CD4-positive, CD25-positive, alpha-beta regulatory T cell (primary cell): ENCODE results near the gene QSOX1. TPM values are rescaled to one million over a fixed set of nuclear protein-coding genes. Genes with fewer than 3 reads are reported as not detected.

Experiments
- ATAC-seq, 2 donors: fragments of 150-1000 bp; cut with Tn5 transposase; one replicate each; pipeline ENCODE4 v1.10.0; 2021; ENCODE audit warnings: low read depth in 2 of 2, moderate number of reproducible peaks in 2 of 2, moderate library complexity in 1 of 2
- DNase-seq, 3 donors: peaks; one replicate each; pipeline versions ENCODE4 v3.0.0 to v3.0.0-alpha.2; 2012 to 2022; ENCODE audit warnings: mixed read lengths in 1 of 3
- H3K27ac ChIP-seq: one replicate; pipeline ENCODE4 v1.7.0; 2013; ENCODE audit warnings: mild to moderate bottlenecking, low read length; ENCODE audit not compliant: insufficient read depth, poor library complexity, severe bottlenecking
- H3K27me3 ChIP-seq: one replicate; pipeline ENCODE4 v1.7.0; 2013; ENCODE audit warnings: low read length; ENCODE audit not compliant: control insufficient read depth, insufficient read depth
- H3K36me3 ChIP-seq: one replicate; pipeline ENCODE4 v1.7.0; 2013; ENCODE audit warnings: mild to moderate bottlenecking, low read length, moderate library complexity; ENCODE audit not compliant: control insufficient read depth, insufficient read depth
- H3K4me1 ChIP-seq: 2 replicates; pipeline ENCODE4 v1.7.0; 2013; ENCODE audit warnings: mild to moderate bottlenecking, low read length; ENCODE audit not compliant: insufficient read depth, control insufficient read depth, poor library complexity, severe bottlenecking
- H3K4me3 ChIP-seq: one replicate; pipeline ENCODE4 v1.7.0; 2013; ENCODE audit warnings: low read depth, mild to moderate bottlenecking, low read length, moderate library complexity
- H3K9me3 ChIP-seq, 2 experiments: 1 replicate in 1 of 2; 2 replicates in 1 of 2; pipeline ENCODE4 v1.7.0; 2013; ENCODE audit warnings: low read length in 2 of 2, mild to moderate bottlenecking in 1 of 2, moderate library complexity in 1 of 2; ENCODE audit not compliant: control insufficient read depth in 2 of 2
- H3K27ac Mint-ChIP-seq, 3 donors: one replicate each; pipeline ENCODE4 v1.8.0; 2020 to 2022; ENCODE audit warnings: mild to moderate bottlenecking in 3 of 3, mixed read lengths in 3 of 3, moderate library complexity in 2 of 3
- H3K27me3 Mint-ChIP-seq: one replicate; pipeline ENCODE4 v1.8.0; 2022; ENCODE audit warnings: mild to moderate bottlenecking, mixed read lengths
- H3K36me3 Mint-ChIP-seq: one replicate; pipeline ENCODE4 v1.8.0; 2020; ENCODE audit warnings: mixed read lengths
- H3K4me1 Mint-ChIP-seq, 4 donors: one replicate each; pipeline ENCODE4 v1.8.0; 2020 to 2022; ENCODE audit warnings: mixed read lengths in 4 of 4, mild to moderate bottlenecking in 1 of 4
- H3K4me3 Mint-ChIP-seq, 4 donors: one replicate each; pipeline ENCODE4 v1.8.0; 2020 to 2022; ENCODE audit warnings: mild to moderate bottlenecking in 4 of 4, mixed read lengths in 4 of 4, moderate library complexity in 3 of 4
- H3K9me3 Mint-ChIP-seq, 7 donors: one replicate each; pipeline ENCODE4 v1.8.0; 2020 to 2022; ENCODE audit warnings: mixed read lengths in 7 of 7, mild to moderate bottlenecking in 3 of 7, moderate library complexity in 2 of 7
- polyA plus RNA-seq, 4 donors: library from polyadenylated mRNA; unstranded; fragments of 300-500 nt; fragmentation: Illumina TruSeq; gene quantifications; one replicate each; pipeline ENCODE4 v1.2.3, GENCODE V29; 2021
- total RNA-seq: library from RNA; stranded (reverse); gene quantifications from one replicate; pipeline ENCODE4 v1.2.3, GENCODE V29; 2022

Gene QSOX1
- total and polyA plus RNA-seq, 5 donors from 2014 or later: 8.4 to 19.9 (median 10.7) TPM

- H3K9me3 Mint-ChIP-seq: peaks cover 0 to 11% (median 0%) of the 10 kb centered on the region in 7 donors
- no peak for DNase-seq
- peaks cover 0 to 4% of the 10 kb centered on the region in 2 experiments for H3K9me3 ChIP-seq
- no peaks in the 10 kb centered on the region for H3K36me3 Mint-ChIP-seq
- H3K4me1 ChIP-seq: no peaks in the 10 kb centered on the region
- no peak overlapping the region for H3K27ac ChIP-seq
- ATAC-seq: no peak
- no peak overlapping the region for H3K4me3 Mint-ChIP-seq
- peaks cover 43% of the 10 kb centered on the region for H3K27me3 Mint-ChIP-seq
- no peaks in the 10 kb centered on the region for H3K4me1 Mint-ChIP-seq
- no peak overlapping the region for H3K27ac Mint-ChIP-seq
- H3K4me3 ChIP-seq: no peak overlapping the region
- no peaks in the 10 kb centered on the region for H3K36me3 ChIP-seq
- H3K27me3 ChIP-seq: peaks cover 17% of the 10 kb centered on the region
Observed at GRCh38 chr1:180136968-180137356, 17.7 kb upstream of the QSOX1 start.

GRCh38 chr1:180137776-180138175 lies 16.9 kb upstream of the QSOX1 start:
- Histone ChIP-seq H3K4me1 (no peaks in the 10 kb centered on the region), H3K36me3 (no peaks in the 10 kb centered on the region), H3K27me3 (peaks cover 12% of the 10 kb centered on the region), H3K9me3 (peaks cover 0 to 4% of the 10 kb centered on the region in 2 experiments), H3K4me3 (no peak overlapping the region), H3K27ac (no peak overlapping the region)
- no peak for DNase-seq
- Mint-ChIP-seq H3K9me3 (peaks cover 0 to 11% (median 0%) of the 10 kb centered on the region in 7 donors), H3K36me3 (no peaks in the 10 kb centered on the region), H3K27ac (no peak overlapping the region), H3K4me1 (no peaks in the 10 kb centered on the region), H3K4me3 (no peak overlapping the region), H3K27me3 (peaks cover 42% of the 10 kb centered on the region)
- no peak for ATAC-seq

- Mint-ChIP-seq H3K9me3 (peaks cover 0 to 7% (median 0%) of the 10 kb centered on the region in 7 donors), H3K4me1 (no peaks in the 10 kb centered on the region), H3K4me3 (no peak overlapping the region), H3K27me3 (peaks cover 43% of the 10 kb centered on the region), H3K27ac (no peak overlapping the region), H3K36me3 (no peaks in the 10 kb centered on the region)
- H3K36me3 ChIP-seq: no peaks in the 10 kb centered on the region
- peaks cover 4% of the 10 kb centered on the region for H3K27me3 ChIP-seq
- H3K4me1 ChIP-seq: no peaks in the 10 kb centered on the region
- no peak overlapping the region for H3K4me3 ChIP-seq
- DNase-seq (no peak), ATAC-seq (no peak)
- no peak overlapping the region for H3K27ac ChIP-seq
- H3K9me3 ChIP-seq: peaks cover 0 to 1% of the 10 kb centered on the region in 2 experiments
Observed at GRCh38 chr1:180141381-180141934, 13.2 kb upstream of the QSOX1 start.

GRCh38 chr1:180143359-180143758 lies 11.3 kb upstream of the QSOX1 start:
- H3K27me3 Mint-ChIP-seq: peaks cover 31% of the 10 kb centered on the region
- H3K4me3 Mint-ChIP-seq: no peak overlapping the region
- no peak overlapping the region for H3K4me3 ChIP-seq
- no peaks in the 10 kb centered on the region for H3K9me3 ChIP-seq
- no peaks in the 10 kb centered on the region for H3K4me1 ChIP-seq
- H3K27ac ChIP-seq: no peak overlapping the region
- H3K4me1 Mint-ChIP-seq: no peaks in the 10 kb centered on the region
- no peaks in the 10 kb centered on the region for H3K36me3 Mint-ChIP-seq
- H3K9me3 Mint-ChIP-seq: no peaks in the 10 kb centered on the region
- DNase-seq: no peak
- no peak for ATAC-seq
- H3K36me3 ChIP-seq: no peaks in the 10 kb centered on the region
- H3K27ac Mint-ChIP-seq: no peak overlapping the region
- peaks cover 4% of the 10 kb centered on the region for H3K27me3 ChIP-seq

- Histone ChIP-seq H3K27ac (no peak overlapping the region), H3K36me3 (no peaks in the 10 kb centered on the region), H3K9me3 (no peaks in the 10 kb centered on the region), H3K4me3 (no peak overlapping the region), H3K4me1 (no peaks in the 10 kb centered on the region), H3K27me3 (peaks cover 4% of the 10 kb centered on the region)
- Mint-ChIP-seq H3K4me1 (no peaks in the 10 kb centered on the region), H3K27ac (no peak overlapping the region), H3K36me3 (no peaks in the 10 kb centered on the region), H3K9me3 (no peaks in the 10 kb centered on the region), H3K4me3 (no peak overlapping the region), H3K27me3 (peaks cover 23% of the 10 kb centered on the region)
- no peak for ATAC-seq
- no peak for DNase-seq
Observed at GRCh38 chr1:180144659-180145357, 9.9 kb upstream of the QSOX1 start.

GRCh38 chr1:180145446-180145845 lies 9.2 kb upstream of the QSOX1 start:
- Histone ChIP-seq H3K4me1 (no peaks in the 10 kb centered on the region), H3K27ac (no peak overlapping the region), H3K27me3 (peaks cover 3% of the 10 kb centered on the region), H3K4me3 (no peak overlapping the region), H3K9me3 (no peaks in the 10 kb centered on the region), H3K36me3 (no peaks in the 10 kb centered on the region)
- ATAC-seq (no peak), DNase-seq (no peak)
- Mint-ChIP-seq H3K36me3 (no peaks in the 10 kb centered on the region), H3K27me3 (peaks cover 22% of the 10 kb centered on the region), H3K4me1 (no peaks in the 10 kb centered on the region), H3K27ac (no peak overlapping the region), H3K4me3 (no peak overlapping the region), H3K9me3 (no peaks in the 10 kb centered on the region)

DNA sequence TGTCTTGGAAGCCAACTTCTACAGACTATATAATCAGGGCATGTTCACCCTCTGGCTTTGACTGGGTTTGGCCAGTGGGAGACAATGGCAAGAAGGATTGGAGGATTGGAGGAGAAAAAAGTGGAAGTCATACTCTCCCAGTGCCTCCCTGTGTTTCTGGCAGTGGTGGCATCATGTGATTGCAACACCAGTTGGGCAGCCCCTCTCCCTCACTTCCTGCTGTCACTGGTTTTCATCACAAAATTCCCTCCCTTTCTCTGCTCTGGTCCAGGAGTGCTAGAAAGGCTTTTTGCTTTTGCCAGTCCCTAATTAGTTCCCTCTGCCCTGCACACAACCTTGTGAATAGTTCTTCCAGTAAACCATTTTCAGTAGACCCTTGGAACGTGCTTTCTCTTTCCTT lies 3.7 kb upstream of the QSOX1 start:
- Histone ChIP-seq H3K9me3 (no peaks in the 10 kb centered on the region), H3K4me3 (no peak overlapping the region), H3K36me3 (no peaks in the 10 kb centered on the region), H3K27me3 (no peaks in the 10 kb centered on the region), H3K4me1 (peaks cover 16% of the 10 kb centered on the region), H3K27ac (no peak overlapping the region)
- Mint-ChIP-seq H3K36me3 (no peaks in the 10 kb centered on the region), H3K4me3 (no peak overlapping the region), H3K9me3 (peaks cover 0 to 2% (median 0%) of the 10 kb centered on the region in 7 donors), H3K4me1 (peaks cover 0 to 13% (median 9%) of the 10 kb centered on the region in 4 donors), H3K27me3 (no peaks in the 10 kb centered on the region), H3K27ac (no peak overlapping the region)
- DNase-seq: no peak
- no peak for ATAC-seq

DNA sequence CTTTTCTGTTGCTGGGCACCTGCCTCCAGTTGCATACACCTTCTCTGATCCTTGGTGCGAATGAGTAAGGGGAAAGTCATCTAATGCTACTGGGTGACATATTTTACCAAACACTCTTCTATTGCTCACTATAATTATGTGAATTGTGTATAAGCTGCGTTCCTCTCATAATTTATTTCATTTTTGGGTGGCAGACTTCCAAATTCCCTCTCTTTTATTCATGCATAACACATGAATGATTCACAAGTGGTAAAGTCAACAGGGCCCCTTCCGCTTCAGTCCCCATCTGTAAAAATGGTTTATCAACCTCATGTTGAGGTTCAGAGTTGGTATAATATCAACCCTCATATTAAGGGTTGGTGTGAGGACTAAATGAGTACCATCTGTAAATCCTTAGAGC lies 3.2 kb upstream of the QSOX1 start:
- H3K27me3 Mint-ChIP-seq: no peaks in the 10 kb centered on the region
- Histone ChIP-seq H3K27me3 (no peaks in the 10 kb centered on the region), H3K36me3 (no peaks in the 10 kb centered on the region), H3K9me3 (no peaks in the 10 kb centered on the region), H3K4me1 (peaks cover 20% of the 10 kb centered on the region), H3K4me3 (no peak overlapping the region), H3K27ac (no peak overlapping the region)
- no peak overlapping the region for H3K4me3 Mint-ChIP-seq
- DNase-seq (no peak), ATAC-seq (no peak)
- peak overlapping the region in 1 of 3 donors; percentile 21 for H3K27ac Mint-ChIP-seq
- H3K36me3 Mint-ChIP-seq: no peaks in the 10 kb centered on the region
- H3K9me3 Mint-ChIP-seq: peaks cover 0 to 2% (median 0%) of the 10 kb centered on the region in 7 donors
- H3K4me1 Mint-ChIP-seq: peaks cover 4 to 18% (median 14%) of the 10 kb centered on the region in 4 donors
